GM19395 (cell line): ENCODE data around the gene POU5F1.
"Not testable (repeated sequence)": the region's sequence is repeated elsewhere in the genome, so short reads cannot be mapped to it uniquely, and the experiment has no call there.

ENCODE experiments used
- ATAC-seq: cut with Tn5 transposase; IDR thresholded peaks from one replicate; pipeline ENCODE4 v1.9.1; 2021; ENCODE audit warnings: mild to moderate bottlenecking, moderate library complexity; ENCODE audit not compliant: unreplicated experiment

The POU5F1 gene

DNA sequence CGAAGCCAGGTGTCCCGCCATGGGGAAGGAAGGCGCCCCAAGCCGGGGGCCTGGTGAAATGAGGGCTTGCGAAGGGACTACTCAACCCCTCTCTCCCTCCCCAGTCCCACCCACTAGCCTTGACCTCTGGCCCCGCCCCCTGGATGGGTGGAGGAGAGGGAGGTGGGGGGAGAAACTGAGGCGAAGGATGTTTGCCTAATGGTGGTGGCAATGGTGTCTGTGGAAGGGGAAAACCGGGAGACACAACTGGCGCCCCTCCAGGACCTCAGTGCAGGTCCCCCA is at the start of gene POU5F1:
TSS of gene POU5F1 (minus strand) at position 83 of the 282 bp plus-strand sequence. CDS start at position 21, 62 bp downstream.
- ATAC-seq, result no peak

DNA sequence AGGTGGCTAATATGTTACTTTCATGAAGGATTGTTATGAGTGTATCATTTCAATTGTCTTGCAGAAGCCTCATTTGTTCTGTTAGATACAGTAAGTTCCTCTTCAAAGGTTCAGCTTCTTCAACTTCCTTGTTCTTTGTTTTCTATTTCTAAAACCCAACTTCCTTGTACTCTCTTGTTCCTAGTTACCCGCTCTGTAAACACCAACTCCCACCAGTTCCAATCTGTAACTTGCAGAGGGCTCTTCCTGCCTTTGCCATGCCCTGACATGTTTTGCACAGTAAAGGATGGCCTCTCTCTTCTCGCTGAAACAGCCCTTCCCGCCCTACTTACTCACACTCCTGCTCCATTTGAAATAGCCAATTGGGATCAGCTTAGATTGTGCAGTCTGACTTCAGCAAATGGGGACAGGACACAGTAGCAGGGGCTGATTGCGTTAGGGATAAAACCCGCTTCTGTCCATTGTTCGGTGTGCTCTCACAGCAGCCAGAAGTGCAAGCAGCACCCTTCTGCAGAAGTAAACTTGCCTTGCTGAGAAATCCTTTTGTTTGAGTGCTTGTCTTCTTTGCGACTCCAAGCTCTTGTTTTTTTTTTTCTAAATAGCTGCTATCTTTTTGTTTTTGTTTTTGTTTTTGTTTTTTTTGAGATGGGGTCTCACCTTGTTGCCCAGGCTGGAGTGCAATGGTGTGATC is 45.9 kb upstream of the POU5F1 start:
- ATAC-seq, result no peak

GRCh38 chr6:31215216-31215615 is 44.7 kb upstream of the POU5F1 start:
- not testable (repeated sequence) for ATAC-seq

DNA sequence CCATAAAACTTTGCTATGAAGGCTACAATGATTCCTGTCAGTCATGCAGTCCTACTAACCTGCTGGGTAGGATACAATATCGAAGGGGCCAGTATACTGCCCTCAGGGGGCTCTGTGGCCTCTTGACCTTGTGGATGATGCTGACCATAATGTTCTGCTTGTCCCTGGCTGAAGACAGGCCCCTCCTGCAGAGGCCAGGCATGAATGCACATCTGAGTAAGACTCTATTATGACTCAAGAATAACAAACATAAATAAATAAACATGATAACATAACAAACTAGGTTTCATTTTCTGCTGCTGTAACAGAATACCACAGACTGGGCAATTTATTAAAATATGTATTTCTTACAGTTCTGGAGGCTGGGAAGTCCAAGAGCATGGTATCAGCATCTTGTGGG is 44.0 kb upstream of the POU5F1 start:
- ATAC-seq, result no peak

DNA sequence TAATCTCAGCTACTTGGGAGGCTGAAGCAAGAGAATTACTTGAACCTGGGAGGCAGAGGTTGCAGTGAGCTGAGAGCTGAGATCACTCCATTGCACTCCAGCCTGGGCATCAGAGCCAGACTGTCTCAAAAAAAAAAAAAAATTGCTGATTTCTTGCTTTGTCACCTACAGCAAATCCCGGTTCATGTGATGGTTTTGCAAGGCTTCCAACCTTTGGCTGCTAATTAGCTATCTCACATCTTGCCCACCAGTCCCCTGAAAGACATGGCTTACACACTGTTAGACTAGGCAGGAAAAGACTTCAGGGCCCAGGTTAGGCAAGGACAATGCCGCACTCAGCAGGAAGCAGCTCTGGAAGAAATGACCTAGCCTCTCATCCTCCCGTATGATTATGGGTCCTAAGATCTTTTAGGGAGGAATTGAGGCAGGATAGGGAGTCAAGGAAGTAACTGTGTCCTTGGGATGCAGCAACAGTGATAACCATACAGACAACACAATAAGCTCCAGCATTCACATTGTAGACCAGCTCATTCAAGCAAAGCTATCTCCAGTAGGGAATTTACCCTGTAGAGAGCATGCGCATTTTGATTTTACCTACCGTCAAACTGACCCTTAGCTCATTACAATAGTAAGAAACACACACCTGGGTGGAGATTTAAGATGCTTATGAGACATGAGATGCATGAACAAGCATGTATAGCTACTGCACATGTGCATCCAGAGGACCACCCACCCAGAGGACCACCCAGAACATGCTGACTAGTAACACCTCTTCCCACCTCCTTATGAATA is 40.5 kb upstream of the POU5F1 start:
- no peak for ATAC-seq

DNA sequence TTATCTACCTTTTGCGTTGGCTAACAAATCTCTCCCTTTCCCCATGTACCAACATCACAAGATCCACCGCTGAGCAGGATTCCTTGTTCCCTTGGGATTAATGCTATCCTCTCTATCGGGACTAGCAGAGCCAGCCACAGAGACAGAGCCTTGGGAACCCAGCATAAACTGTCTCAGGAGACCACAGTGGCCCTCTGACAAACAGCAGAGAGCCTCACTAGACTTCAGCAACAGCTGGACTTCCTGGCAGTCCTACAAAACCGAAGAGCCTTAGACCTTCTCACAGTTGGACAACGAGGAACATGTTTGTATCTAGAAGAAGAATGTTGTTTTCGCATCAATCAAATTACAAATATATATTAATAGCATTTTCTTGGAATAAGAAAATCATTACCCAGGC is 39.6 kb upstream of the POU5F1 start:
- no peak for ATAC-seq

- no peak for ATAC-seq
These were observed 38.7 kb upstream of the POU5F1 start for GRCh38 chr6:31209137-31209536.

DNA sequence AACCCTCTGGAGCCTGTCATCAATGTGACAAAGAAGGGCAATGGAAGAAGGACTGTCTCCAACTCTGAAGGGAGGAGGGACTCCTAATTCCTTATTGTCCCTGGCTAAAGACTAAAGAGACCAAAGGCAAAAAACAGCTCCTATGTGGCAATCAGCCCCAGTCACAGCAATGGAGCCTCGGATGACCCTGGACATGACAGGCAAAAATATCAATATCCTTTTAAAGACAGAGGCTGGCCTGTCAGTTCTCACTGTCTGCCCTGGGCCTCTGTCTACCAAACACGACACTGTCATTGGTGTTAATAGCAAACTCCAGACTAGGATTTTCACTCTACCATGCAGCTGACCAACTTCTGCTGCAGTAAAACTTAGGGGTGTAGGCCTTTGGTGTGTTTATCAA is 38.0 kb upstream of the POU5F1 start:
- no peak for ATAC-seq

GRCh38 chr6:31205638-31206037 is 35.2 kb upstream of the POU5F1 start:
- no peak for ATAC-seq

GRCh38 chr6:31204751-31205145 is 34.3 kb upstream of the POU5F1 start:
- no peak for ATAC-seq

DNA sequence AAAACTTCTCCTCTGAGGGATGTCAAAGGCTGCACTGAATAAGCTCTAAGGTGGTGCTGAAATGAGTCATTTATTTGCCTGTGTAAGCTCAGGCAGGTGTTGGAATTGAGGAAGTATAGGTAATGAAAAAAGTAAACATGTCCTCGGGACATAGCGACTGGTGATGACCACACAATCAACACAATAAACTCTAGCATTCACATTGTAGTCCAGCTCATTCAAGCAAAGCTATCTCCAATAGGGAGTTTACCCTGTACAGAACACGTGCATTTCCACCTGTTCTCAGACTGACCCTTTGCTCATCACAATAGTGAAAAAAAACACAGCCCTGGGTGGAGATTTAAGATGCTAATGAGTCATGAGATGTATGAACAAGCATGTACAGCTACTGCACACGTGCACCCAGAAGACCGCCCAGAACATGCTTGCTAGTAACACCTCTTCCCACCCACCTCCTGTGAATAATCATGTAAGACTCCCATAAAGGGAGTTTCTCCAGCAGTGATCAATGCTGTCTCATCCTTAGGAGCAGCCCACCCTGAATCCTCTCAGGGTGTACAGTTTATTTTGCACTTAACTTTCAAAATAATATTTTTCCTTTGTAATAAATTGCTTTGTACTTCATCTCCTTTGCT is 33.0 kb upstream of the POU5F1 start:
- peak; percentile 58 for ATAC-seq

DNA sequence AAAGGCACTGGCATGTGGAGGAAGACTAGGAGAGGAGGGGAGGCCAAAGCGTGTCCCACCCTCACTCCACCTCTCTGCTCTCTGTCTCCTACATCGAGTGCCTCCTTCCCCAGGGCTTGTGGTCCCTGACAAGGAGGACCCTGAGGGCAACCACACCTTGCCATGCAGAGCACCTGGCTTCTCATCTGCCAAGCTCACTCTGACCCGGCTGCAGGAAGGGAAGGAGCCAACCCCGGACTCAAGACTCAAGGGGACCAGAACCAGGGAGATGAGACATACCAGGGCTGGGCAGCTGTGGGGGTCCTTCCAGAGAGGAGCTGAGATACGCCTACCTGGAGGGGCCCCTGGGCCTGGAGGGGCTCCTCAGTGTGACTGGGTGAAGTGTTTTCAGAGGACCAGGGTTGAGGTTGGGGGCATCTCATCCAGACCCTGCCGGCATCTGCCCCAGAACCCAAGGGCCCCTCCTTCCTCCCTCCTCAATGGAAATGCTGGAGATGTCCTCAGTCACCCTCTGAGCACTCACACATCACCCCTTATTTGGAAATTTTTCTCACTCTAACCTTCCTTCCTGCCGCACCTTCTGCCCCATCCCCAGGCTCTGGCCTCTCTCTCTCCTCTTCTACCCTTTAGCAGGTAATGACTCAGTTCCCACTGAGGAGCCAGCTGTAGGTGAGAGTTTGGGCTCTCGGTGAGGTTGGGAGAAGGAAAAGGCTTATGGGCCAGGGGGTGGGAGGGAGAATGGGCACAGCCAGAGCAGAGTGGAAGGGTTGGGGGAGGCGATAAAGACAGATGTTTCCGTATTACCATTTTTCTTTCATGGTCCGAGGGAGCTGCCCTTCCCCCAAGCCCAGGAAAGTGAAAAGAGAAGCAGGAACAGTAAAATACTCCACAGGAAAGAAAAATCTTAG is 32.0 kb upstream of the POU5F1 start:
- ATAC-seq, result no peak

DNA sequence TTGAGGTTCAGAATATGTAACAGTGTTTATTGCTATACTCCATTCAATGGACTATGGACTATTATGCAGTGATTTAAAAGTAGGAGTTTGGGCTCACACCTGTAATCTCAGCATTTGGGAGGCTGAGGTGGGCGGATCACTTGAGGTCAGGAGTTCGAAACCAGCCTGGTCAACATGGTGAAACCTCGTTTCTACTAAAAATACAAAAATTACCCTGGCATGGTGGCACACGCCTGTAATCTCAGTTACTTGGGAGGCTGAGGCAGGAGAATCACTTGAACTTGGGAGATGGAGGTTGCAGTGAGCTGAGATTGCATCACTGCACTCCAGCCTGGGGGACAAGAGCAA is 28.6 kb upstream of the POU5F1 start:
- ATAC-seq, result not testable (repeated sequence)

GRCh38 chr6:31197559-31198305 is 27.2 kb upstream of the POU5F1 start:
- peak; percentile 62 for ATAC-seq

- ATAC-seq, result peak; percentile 3
These were observed 26.0 kb upstream of the POU5F1 start for GRCh38 chr6:31196251-31197022.

DNA sequence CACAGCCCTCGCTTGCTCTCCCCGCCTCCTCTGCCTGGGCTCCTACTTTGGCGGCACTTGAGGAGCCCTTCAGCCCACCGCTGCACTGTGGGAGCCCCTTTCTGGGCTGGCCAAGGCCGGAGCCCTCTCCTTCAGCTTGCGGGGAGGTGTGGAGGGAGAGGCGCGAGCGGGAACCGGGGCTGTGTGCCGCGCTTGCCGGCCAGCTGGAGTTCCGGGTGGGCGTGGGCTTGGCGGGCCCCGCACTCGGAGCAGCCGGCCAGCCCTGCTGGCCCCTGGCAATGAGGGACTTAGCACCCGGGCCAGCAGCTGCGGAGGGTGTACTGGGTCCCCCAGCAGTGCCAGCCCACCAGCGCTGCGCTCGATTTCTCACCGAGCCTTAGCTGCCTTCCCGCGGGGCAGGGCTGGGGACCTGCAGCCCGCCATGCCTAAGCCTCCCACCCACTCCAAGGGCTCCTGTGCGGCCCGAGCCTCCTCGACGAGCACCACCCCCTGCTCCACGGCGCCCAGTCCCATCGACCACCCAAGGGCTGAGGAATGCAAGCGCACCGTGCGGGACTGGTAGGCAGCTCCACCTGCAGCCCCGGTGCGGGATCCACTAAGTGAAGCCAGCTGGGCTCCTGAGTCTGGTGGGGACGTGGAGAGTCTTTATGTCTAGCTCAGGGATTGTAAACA is 25.0 kb upstream of the POU5F1 start:
- not testable (repeated sequence) for ATAC-seq

DNA sequence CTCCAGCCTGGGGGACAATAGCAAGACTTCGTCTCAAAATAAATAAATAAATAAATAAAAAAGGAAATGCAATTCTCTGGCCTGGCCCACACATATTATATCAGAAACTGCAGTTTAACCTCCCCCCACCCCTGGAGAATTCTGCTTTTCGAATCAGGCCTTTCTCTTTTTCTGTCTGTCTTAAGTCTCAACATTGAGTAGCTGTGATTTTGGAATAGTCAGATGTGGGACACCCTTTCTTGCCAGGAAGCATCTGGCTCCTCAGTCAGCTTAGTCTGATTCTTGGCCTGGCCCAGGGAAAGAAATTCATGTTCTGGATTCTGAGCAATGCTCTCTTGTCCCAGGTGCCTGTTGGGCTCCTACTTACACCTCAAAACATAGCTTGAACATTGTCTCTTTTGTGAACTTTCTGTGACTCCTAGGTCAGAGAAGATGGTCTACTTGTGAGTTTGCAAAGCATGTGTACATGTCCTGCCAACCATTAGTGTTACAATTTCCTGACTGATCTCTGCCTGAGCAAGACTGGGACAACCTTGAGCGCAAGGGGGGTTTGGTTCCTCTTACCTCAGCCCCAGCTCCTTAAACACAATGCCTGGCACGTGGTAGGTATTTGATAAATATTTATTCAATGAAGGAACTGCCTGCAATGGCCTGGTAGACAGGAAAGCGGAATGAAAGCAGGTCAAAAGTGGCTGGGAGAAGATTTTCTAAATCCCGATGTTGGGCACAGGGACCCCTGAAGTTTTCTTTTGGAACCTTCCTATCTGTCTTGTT is 23.8 kb upstream of the POU5F1 start:
- no peak for ATAC-seq

GRCh38 chr6:31193206-31193605 is 22.7 kb upstream of the POU5F1 start:
- no peak for ATAC-seq
